Measurements from ENCODE around the gene KRT23. TPM values are rescaled to one million over a fixed set of nuclear protein-coding genes. Genes with fewer than 3 reads are reported as not detected.

Gene KRT23
- total RNA-seq, 1 donor from 2014 or later = 1.9 TPM

GRCh38 chr17:40963838-40964237 lies 26.4 kb upstream of the KRT23 start:
- Histone ChIP-seq H3K36me3 (no peaks in the 10 kb centered on the region), H3K4me3 (no peak overlapping the region), H3K27ac (no peak overlapping the region), H3K27me3 (ENCODE audit: low read depth) (no peaks in the 10 kb centered on the region), H3K4me1 (peaks cover 7% of the 10 kb centered on the region), H3K9me3 (no peaks in the 10 kb centered on the region)
- TF ChIP-seq CTCF (IDR thresholded peaks at IDR 0.05) = peak; percentile 66
- no peak for DNase-seq
- intact Hi-C loops (cut with DNase I) = no loop called here
- ATAC-seq = peak; percentile 47 to 71

GRCh38 chr17:40962059-40962561 lies 24.7 kb upstream of the KRT23 start:
- no peak overlapping the region for H3K27ac ChIP-seq
- intact Hi-C loops (cut with DNase I) = no loop called here
- peaks cover 7% of the 10 kb centered on the region for H3K4me1 ChIP-seq
- TF ChIP-seq CTCF (IDR thresholded peaks at IDR 0.05) = no peak
- DNase-seq (no peak), ATAC-seq (no peak)
- no peaks in the 10 kb centered on the region for H3K36me3 ChIP-seq
- H3K4me3 ChIP-seq = no peak overlapping the region
- H3K27me3 ChIP-seq (ENCODE audit: low read depth) = no peaks in the 10 kb centered on the region
- no peaks in the 10 kb centered on the region for H3K9me3 ChIP-seq

DNA sequence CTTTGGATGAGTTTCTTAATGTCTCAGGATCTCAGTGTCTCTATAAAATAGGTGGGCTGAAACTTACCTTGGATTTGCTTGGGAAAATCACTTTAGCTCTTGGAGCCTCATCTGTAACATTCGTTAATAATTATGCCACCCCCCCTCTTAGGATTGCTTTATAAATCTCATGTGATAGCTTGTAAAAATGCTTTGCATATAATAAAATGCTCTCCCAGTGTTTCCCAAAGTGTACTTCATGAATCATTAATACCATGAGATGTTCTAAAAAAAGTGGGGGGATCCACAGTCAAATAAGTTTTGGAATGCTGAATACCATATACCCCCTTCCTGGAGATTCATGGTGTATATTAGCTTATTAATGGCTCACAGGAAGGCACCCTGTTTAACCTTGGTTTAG lies 24.1 kb upstream of the KRT23 start:
- ATAC-seq = no peak
- Histone ChIP-seq H3K4me3 (no peak overlapping the region), H3K36me3 (no peaks in the 10 kb centered on the region), H3K27me3 (ENCODE audit: low read depth) (no peaks in the 10 kb centered on the region), H3K27ac (no peak overlapping the region), H3K9me3 (no peaks in the 10 kb centered on the region), H3K4me1 (peaks cover 7% of the 10 kb centered on the region)
- intact Hi-C loops (cut with DNase I) = no loop called here
- no peak for TF ChIP-seq CTCF (IDR thresholded peaks at IDR 0.05)
- no peak for DNase-seq

DNA sequence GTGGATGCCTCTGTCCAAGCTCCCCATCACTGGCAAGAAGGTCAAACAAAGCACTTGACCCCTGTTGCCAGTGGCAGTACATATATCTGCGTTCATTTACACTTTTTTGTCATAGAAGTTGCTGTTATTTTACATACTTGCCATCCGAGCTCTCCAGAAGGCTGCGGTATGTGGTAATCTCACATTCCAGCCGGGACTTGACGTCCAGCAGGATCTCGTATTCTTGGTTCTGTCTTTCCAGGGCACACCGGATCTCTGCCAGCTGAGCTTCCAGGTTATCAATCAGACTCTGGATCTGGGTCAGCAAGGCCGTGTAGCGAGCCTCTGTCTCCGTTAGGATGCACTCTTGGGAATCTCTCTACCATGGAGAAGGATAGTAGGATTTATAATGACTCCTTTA lies 22.7 kb upstream of the KRT23 start:
- H3K4me1 ChIP-seq = peaks cover 7% of the 10 kb centered on the region
- H3K9me3 ChIP-seq = no peaks in the 10 kb centered on the region
- no peaks in the 10 kb centered on the region for H3K36me3 ChIP-seq
- no peak overlapping the region for H3K27ac ChIP-seq
- DNase-seq (no peak), ATAC-seq (peak; percentile 37 to 54)
- no peak for TF ChIP-seq CTCF (IDR thresholded peaks at IDR 0.05)
- peak overlapping the region; percentile 4 for H3K4me3 ChIP-seq
- H3K27me3 ChIP-seq (ENCODE audit: low read depth) = no peaks in the 10 kb centered on the region
- intact Hi-C loops (cut with DNase I) = no loop called here

GRCh38 chr17:40958086-40958953 lies 20.9 kb upstream of the KRT23 start:
- no peak for TF ChIP-seq CTCF (IDR thresholded peaks at IDR 0.05)
- no peak overlapping the region for H3K4me3 ChIP-seq
- peak; percentile 67 to 70 for ATAC-seq
- H3K4me1 ChIP-seq = peaks cover 7% of the 10 kb centered on the region
- no peaks in the 10 kb centered on the region for H3K9me3 ChIP-seq
- DNase-seq = no peak
- H3K27me3 ChIP-seq (ENCODE audit: low read depth) = no peaks in the 10 kb centered on the region
- H3K27ac ChIP-seq = no peak overlapping the region
- H3K36me3 ChIP-seq = no peaks in the 10 kb centered on the region
- intact Hi-C loops (cut with DNase I) = no loop called here
